WTC11 (cell line): Measurements from ENCODE around the gene TAMM41. TPM values are rescaled to one million over a fixed set of nuclear protein-coding genes. Genes with fewer than 3 reads are reported as not detected.
"Not testable (repeated sequence)": the region's sequence is repeated elsewhere in the genome, so short reads cannot be mapped to it uniquely, and the experiment has no call there.

ENCODE experiments used
- ATAC-seq: fragments of 200-7000 bp; cut with Tn5 transposase; 2 replicates; pipeline ENCODE4 v1.10.0; 2021; ENCODE audit warnings: mild to moderate bottlenecking, moderate library complexity
- CTCF ChIA-PET: fragments of 300-600 bp; sonication (Branson Sonifier 250); formaldehyde crosslinking; loops from one replicate; lab custom pipeline; 2021; ENCODE audit warnings: antibody characterized with exemption; lab: Charles Lee
- POLR2A ChIA-PET: fragments of 350-600 bp; sonication (Branson Sonifier 250); formaldehyde crosslinking; loops from one replicate; lab custom pipeline; 2021; ENCODE audit warnings: antibody characterized with exemption; lab: Charles Lee
- DNase-seq: peaks from one replicate; pipeline ENCODE4 v3.0.0; 2021; ENCODE audit warnings: low spot score
- H3K27ac Mint-ChIP-seq: 2 replicates; pipeline ENCODE4 v1.8.0; 2021; ENCODE audit warnings: mixed read lengths
- H3K27me3 Mint-ChIP-seq: 2 replicates; pipeline ENCODE4 v1.8.0; 2021; ENCODE audit warnings: low read depth, mild to moderate bottlenecking, moderate library complexity, mixed read lengths
- H3K36me3 Mint-ChIP-seq: 2 replicates; pipeline ENCODE4 v1.8.0; 2021; ENCODE audit warnings: mixed read lengths
- H3K4me1 Mint-ChIP-seq: 2 replicates; pipeline ENCODE4 v1.8.0; 2022; ENCODE audit warnings: mixed read lengths
- H3K4me3 Mint-ChIP-seq: 2 replicates; pipeline ENCODE4 v1.8.0; 2021; ENCODE audit warnings: mild to moderate bottlenecking, moderate library complexity, mixed read lengths
- H3K9me3 Mint-ChIP-seq: 2 replicates; pipeline ENCODE4 v1.8.0; 2021; ENCODE audit warnings: mixed read lengths
- ARID4B ChIP-seq: sonication (generic); formaldehyde crosslinking; IDR thresholded peaks from 2 replicates; pipeline ENCODE4 v1.8.0; 2023; ENCODE audit warnings: missing genetic modification reagents, mild to moderate bottlenecking, borderline replicate concordance
- ETV6 ChIP-seq: sonication (generic); formaldehyde crosslinking; IDR thresholded peaks from 2 replicates; pipeline ENCODE4 v1.8.1; 2022; ENCODE audit warnings: mild to moderate bottlenecking, missing genetic modification reagents
- GABPB1 ChIP-seq: sonication (generic); formaldehyde crosslinking; IDR thresholded peaks from 2 replicates; pipeline ENCODE4 v1.8.1; 2023; ENCODE audit warnings: mild to moderate bottlenecking, missing genetic modification reagents
- IRF2 ChIP-seq: sonication (generic); formaldehyde crosslinking; IDR thresholded peaks from 2 replicates; pipeline ENCODE4 v1.8.0; 2022; ENCODE audit warnings: low read depth, missing genetic modification reagents, borderline replicate concordance
- JAZF1 ChIP-seq: fragments of 250-450 bp; sonication (Bioruptor Pico); IDR thresholded peaks from 2 replicates; pipeline ENCODE4 v1.9.0; 2021; ENCODE audit warnings: moderate library complexity, mild to moderate bottlenecking, inconsistent platforms
- JUN ChIP-seq: sonication (generic); formaldehyde crosslinking; IDR thresholded peaks from 2 replicates; pipeline ENCODE4 v1.8.0; 2023; ENCODE audit warnings: mild to moderate bottlenecking, missing genetic modification reagents
- PREB ChIP-seq: sonication (generic); formaldehyde crosslinking; IDR thresholded peaks from 2 replicates; pipeline ENCODE4 v1.8.1; 2022; ENCODE audit warnings: mild to moderate bottlenecking, missing genetic modification reagents, moderate library complexity, borderline replicate concordance
- STAT6 ChIP-seq: sonication (generic); formaldehyde crosslinking; conservative IDR thresholded peaks from 2 replicates; pipeline ENCODE4 v1.8.1; 2023; ENCODE audit warnings: mild to moderate bottlenecking, low read depth, missing genetic modification reagents, moderate library complexity
- ZNF121 ChIP-seq: sonication (generic); formaldehyde crosslinking; IDR thresholded peaks from 2 replicates; pipeline ENCODE4 v1.8.0; 2023; ENCODE audit warnings: missing genetic modification reagents
- total RNA-seq: library from RNA; stranded (reverse); gene quantifications from 3 replicates; pipeline ENCODE4 v1.2.3, GENCODE V29; 2021

TAMM41 gene
- total RNA-seq, 1 experiment from 2014 or later: 23.0 TPM

- TF ChIP-seq ZNF121 (CRISPR knock-in tag) (no peak), JUN (CRISPR knock-in tag) (no peak), JAZF1 (CRISPR knock-in tag) (no peak), GABPB1 (no peak), IRF2 (no peak), STAT6 (CRISPR knock-in tag) (no peak), PREB (CRISPR knock-in tag) (no peak)
Observed at GRCh38 chr3:11878837-11879236, 32.2 kb upstream of the TAMM41 start (continued).

- H3K9me3 Mint-ChIP-seq: not testable (repeated sequence)
Observed at GRCh38 chr3:11874707-11875106, 28.0 kb upstream of the TAMM41 start.

GRCh38 chr3:11863739-11864138, 17.1 kb upstream of the TAMM41 start:
- POLR2A ChIA-PET, H3K4me3 Mint-ChIP-seq, DNase-seq, ATAC-seq, H3K27ac Mint-ChIP-seq, H3K36me3 Mint-ChIP-seq, H3K4me1 Mint-ChIP-seq, CTCF ChIA-PET: not testable (repeated sequence)
- H3K27me3 Mint-ChIP-seq: peaks cover 31% of the 10 kb centered on the region
- H3K9me3 Mint-ChIP-seq: peaks cover 17% of the 10 kb centered on the region

More at GRCh38 chr3:11874707-11875106, 28.0 kb upstream of the TAMM41 start:
- H3K4me1 Mint-ChIP-seq, H3K36me3 Mint-ChIP-seq, ATAC-seq, H3K27me3 Mint-ChIP-seq, H3K27ac Mint-ChIP-seq, DNase-seq, H3K4me3 Mint-ChIP-seq, CTCF ChIA-PET: not testable (repeated sequence)
- POLR2A ChIA-PET: interaction anchor here (0.7 kb wide), 1 partner anchor 91 kb away, joined by 3 read pairs; no protein-coding TSS in a partner anchor

GRCh38 chr3:11862584-11862983, 15.9 kb upstream of the TAMM41 start:
- POLR2A ChIA-PET, DNase-seq, ATAC-seq, H3K4me3 Mint-ChIP-seq, H3K27ac Mint-ChIP-seq, H3K4me1 Mint-ChIP-seq, CTCF ChIA-PET, H3K36me3 Mint-ChIP-seq: not testable (repeated sequence)
- Mint-ChIP-seq H3K27me3 (peaks cover 31% of the 10 kb centered on the region), H3K9me3 (peaks cover 17% of the 10 kb centered on the region)

- ATAC-seq, H3K4me1 Mint-ChIP-seq, CTCF ChIA-PET, DNase-seq, POLR2A ChIA-PET, H3K4me3 Mint-ChIP-seq, H3K36me3 Mint-ChIP-seq, H3K27ac Mint-ChIP-seq: not testable (repeated sequence)
- peaks cover 17% of the 10 kb centered on the region for H3K9me3 Mint-ChIP-seq
- peaks cover 29% of the 10 kb centered on the region for H3K27me3 Mint-ChIP-seq
Observed at GRCh38 chr3:11862145-11862544, 15.5 kb upstream of the TAMM41 start.

GRCh38 chr3:11860213-11860612, 13.5 kb upstream of the TAMM41 start:
- H3K4me1 Mint-ChIP-seq, ATAC-seq, POLR2A ChIA-PET, H3K27ac Mint-ChIP-seq, H3K36me3 Mint-ChIP-seq, H3K4me3 Mint-ChIP-seq, DNase-seq, CTCF ChIA-PET: not testable (repeated sequence)
- Mint-ChIP-seq H3K27me3 (peaks cover 15% of the 10 kb centered on the region), H3K9me3 (peaks cover 25% of the 10 kb centered on the region)

GRCh38 chr3:11853450-11853849, 6.8 kb upstream of the TAMM41 start:
- Mint-ChIP-seq H3K27me3 (peaks cover 20% of the 10 kb centered on the region), H3K27ac (no peak overlapping the region), H3K36me3 (peaks cover 2% of the 10 kb centered on the region; the same call in 1 of the 2 replicates), H3K9me3 (peaks cover 21% of the 10 kb centered on the region), H3K4me3 (no peak overlapping the region), H3K4me1 (no peaks in the 10 kb centered on the region)
- no peak for ATAC-seq
- ChIA-PET CTCF (interaction anchor here (0.9 kb wide), 1 partner anchor 193 kb away, joined by 3 read pairs; no protein-coding TSS in a partner anchor), POLR2A (no interaction called here)
- no peak for DNase-seq
- no peak for TF ChIP-seq ETV6
- TF ChIP-seq ARID4B (CRISPR knock-in tag): no peak
